OCI-LY1 (cell line): ENCODE results near the gene SKAP2.

ENCODE experiments used
- H2AFZ ChIP-seq: fragments of 200-600 bp; sonication (generic), shearing (Covaris generic); 2 replicates; pipeline ENCODE4 v1.6.0; 2014; ENCODE audit warnings: antibody characterized with exemption, mild to moderate bottlenecking, low read length
- H3F3A ChIP-seq: fragments of 200-600 bp; sonication (generic), shearing (Covaris generic); 2 replicates; pipeline ENCODE4 v1.6.0; 2014; ENCODE audit warnings: mild to moderate bottlenecking, antibody characterized with exemption, low read length, moderate library complexity; ENCODE audit not compliant: insufficient read depth
- H3K27ac ChIP-seq: fragments of 200-600 bp; sonication (generic); 2 replicates; pipeline ENCODE4 v1.5.1; 2014; ENCODE audit warnings: low read length, mixed run types, mild to moderate bottlenecking, low read depth; ENCODE audit not compliant: poor library complexity, severe bottlenecking
- H3K27me3 ChIP-seq: fragments of 200-600 bp; sonication (generic); 2 replicates; pipeline ENCODE4 v1.6.0; 2014; ENCODE audit warnings: antibody characterized with exemption, mild to moderate bottlenecking, low read length, moderate library complexity; ENCODE audit not compliant: insufficient read depth
- H3K36me3 ChIP-seq: fragments of 200-600 bp; sonication (generic); 2 replicates; pipeline ENCODE4 v1.6.1; 2014; ENCODE audit warnings: mild to moderate bottlenecking, antibody characterized with exemption, low read length, moderate library complexity, mixed read lengths; ENCODE audit not compliant: insufficient read depth
- H3K4me1 ChIP-seq: fragments of 200-600 bp; sonication (generic); 2 replicates; pipeline ENCODE4 v1.5.1; 2014; ENCODE audit warnings: mild to moderate bottlenecking, low read length, moderate library complexity; ENCODE audit not compliant: insufficient read depth, severe bottlenecking
- H3K4me2 ChIP-seq: fragments of 200-600 bp; sonication (generic), shearing (Covaris generic); 2 replicates; pipeline ENCODE4 v1.6.1; 2014; ENCODE audit warnings: low read length
- H3K4me3 ChIP-seq: fragments of 200-600 bp; sonication (generic); 2 replicates; pipeline ENCODE4 v1.5.1; 2014; ENCODE audit warnings: low read length, low read depth, mild to moderate bottlenecking, mixed read lengths; ENCODE audit not compliant: poor library complexity, severe bottlenecking
- H3K79me2 ChIP-seq: fragments of 200-600 bp; shearing (Covaris generic); 2 replicates; pipeline ENCODE4 v1.6.1; 2016; ENCODE audit warnings: mixed run types, low read length, mixed read lengths; ENCODE audit not compliant: insufficient read depth
- H3K9ac ChIP-seq: fragments of 200-600 bp; sonication (generic), shearing (Covaris generic); 2 replicates; pipeline ENCODE4 v1.6.1; 2014; ENCODE audit warnings: mild to moderate bottlenecking, low read length, mixed read lengths
- H3K9me2 ChIP-seq: fragments of 200-600 bp; sonication (generic), shearing (Covaris generic); 2 replicates; pipeline ENCODE4 v1.6.1; 2014; ENCODE audit warnings: low read depth, mild to moderate bottlenecking, low read length, mixed read lengths
- H3K9me3 ChIP-seq: fragments of 200-600 bp; shearing (Covaris generic); 2 replicates; pipeline ENCODE4 v1.6.1; 2014; ENCODE audit warnings: low read length, mixed read lengths
- H4K20me1 ChIP-seq: fragments of 200-600 bp; sonication (generic), shearing (Covaris generic); 2 replicates; pipeline ENCODE4 v1.6.0; 2016; ENCODE audit warnings: mild to moderate bottlenecking, low read length; ENCODE audit not compliant: insufficient read depth
- EZH2 ChIP-seq: fragments of 200-600 bp; sonication (generic), shearing (Covaris generic); IDR thresholded peaks from 2 replicates; pipeline ENCODE4 v1.8.0; 2017; ENCODE audit warnings: borderline replicate concordance, mixed run types, mild to moderate bottlenecking, antibody characterized with exemption, low read length, moderate library complexity, mixed read lengths
- TF ChIP-seq, protein P1 (sequence below): fragments of 200-600 bp; sonication (generic), shearing (Covaris generic); IDR thresholded peaks from 2 replicates; pipeline ENCODE4 v1.5.1; 2017; ENCODE audit warnings: mild to moderate bottlenecking, antibody characterized with exemption, low read length, moderate library complexity, mixed read lengths

SKAP2 gene

DNA sequence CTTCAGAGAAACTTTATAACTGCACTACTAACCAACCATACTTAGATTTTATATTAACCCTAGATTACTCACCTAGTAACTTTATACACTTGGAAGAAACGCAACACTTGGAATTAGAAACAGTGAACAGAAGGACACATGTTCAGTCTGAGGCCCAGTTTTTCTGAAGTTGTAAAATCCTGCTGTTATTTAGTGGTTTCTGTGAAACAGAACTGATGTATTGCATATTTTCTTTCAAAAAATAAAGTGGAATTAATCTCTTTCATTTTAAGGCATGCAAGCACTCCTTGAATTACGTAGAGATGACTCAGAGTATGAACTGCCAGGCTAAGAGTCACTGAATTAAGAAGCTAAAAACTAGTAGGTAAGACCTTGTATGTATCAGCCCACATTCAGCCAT is 215.8 kb downstream of the SKAP2 start:
- H3K4me3 ChIP-seq = no peak overlapping the region
- no peak overlapping the region for H3K4me2 ChIP-seq
- no peaks in the 10 kb centered on the region for H3K79me2 ChIP-seq
- no peak overlapping the region for H2AFZ ChIP-seq
- no peaks in the 10 kb centered on the region for H3F3A ChIP-seq
- no peaks in the 10 kb centered on the region for H4K20me1 ChIP-seq
- no peak for TF ChIP-seq EZH2
- TF ChIP-seq, protein P1, sequence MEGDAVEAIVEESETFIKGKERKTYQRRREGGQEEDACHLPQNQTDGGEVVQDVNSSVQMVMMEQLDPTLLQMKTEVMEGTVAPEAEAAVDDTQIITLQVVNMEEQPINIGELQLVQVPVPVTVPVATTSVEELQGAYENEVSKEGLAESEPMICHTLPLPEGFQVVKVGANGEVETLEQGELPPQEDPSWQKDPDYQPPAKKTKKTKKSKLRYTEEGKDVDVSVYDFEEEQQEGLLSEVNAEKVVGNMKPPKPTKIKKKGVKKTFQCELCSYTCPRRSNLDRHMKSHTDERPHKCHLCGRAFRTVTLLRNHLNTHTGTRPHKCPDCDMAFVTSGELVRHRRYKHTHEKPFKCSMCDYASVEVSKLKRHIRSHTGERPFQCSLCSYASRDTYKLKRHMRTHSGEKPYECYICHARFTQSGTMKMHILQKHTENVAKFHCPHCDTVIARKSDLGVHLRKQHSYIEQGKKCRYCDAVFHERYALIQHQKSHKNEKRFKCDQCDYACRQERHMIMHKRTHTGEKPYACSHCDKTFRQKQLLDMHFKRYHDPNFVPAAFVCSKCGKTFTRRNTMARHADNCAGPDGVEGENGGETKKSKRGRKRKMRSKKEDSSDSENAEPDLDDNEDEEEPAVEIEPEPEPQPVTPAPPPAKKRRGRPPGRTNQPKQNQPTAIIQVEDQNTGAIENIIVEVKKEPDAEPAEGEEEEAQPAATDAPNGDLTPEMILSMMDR = no peak
- H3K9ac ChIP-seq = no peak overlapping the region
- H3K9me2 ChIP-seq = no peaks in the 10 kb centered on the region
- H3K9me3 ChIP-seq = no peaks in the 10 kb centered on the region
- H3K4me1 ChIP-seq = no peaks in the 10 kb centered on the region
- H3K27me3 ChIP-seq = no peaks in the 10 kb centered on the region
- no peak overlapping the region for H3K27ac ChIP-seq
- no peaks in the 10 kb centered on the region for H3K36me3 ChIP-seq

DNA sequence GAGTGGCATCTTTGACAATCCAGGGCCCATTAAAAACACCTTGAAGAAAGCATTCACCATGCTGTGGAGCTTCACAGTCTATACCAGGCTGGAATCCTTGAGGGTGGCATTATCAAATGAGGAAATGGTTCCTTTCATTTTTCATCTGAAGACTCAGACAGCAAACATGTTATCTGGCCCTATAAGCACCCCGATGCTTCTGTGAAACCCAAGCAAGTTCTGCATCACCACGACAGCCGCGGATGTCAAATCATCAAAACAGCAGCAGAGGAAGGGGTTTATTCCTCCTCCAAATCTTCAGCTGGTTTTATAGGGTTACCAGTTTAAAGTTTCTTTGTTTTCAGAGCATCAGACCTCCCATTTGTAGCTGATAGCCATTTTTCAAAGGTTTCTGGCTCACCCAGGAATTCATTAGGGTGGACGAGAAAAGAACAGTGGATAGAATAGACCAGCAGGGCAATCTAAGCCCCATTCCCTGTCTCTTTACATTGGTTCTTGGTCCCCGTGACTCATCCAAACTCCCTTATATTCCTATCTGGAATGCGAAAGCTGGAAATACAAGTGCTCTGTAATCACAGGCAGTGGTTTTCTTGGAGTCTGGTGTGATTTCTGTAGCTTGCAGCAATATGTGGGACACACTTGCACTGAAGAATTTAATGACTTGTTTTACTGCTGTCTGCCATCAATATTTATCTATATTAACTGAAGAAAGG is 217.9 kb downstream of the SKAP2 start:
- no peaks in the 10 kb centered on the region for H3K9me3 ChIP-seq
- no peaks in the 10 kb centered on the region for H3K4me1 ChIP-seq
- H3F3A ChIP-seq = no peaks in the 10 kb centered on the region
- H3K36me3 ChIP-seq = no peaks in the 10 kb centered on the region
- no peaks in the 10 kb centered on the region for H3K79me2 ChIP-seq
- H3K9me2 ChIP-seq = no peaks in the 10 kb centered on the region
- no peak overlapping the region for H3K9ac ChIP-seq
- H2AFZ ChIP-seq = no peak overlapping the region
- H4K20me1 ChIP-seq = no peaks in the 10 kb centered on the region
- no peak overlapping the region for H3K4me3 ChIP-seq
- TF ChIP-seq EZH2 = no peak
- TF ChIP-seq, protein P1 = no peak
- H3K27me3 ChIP-seq = no peaks in the 10 kb centered on the region
- no peak overlapping the region for H3K27ac ChIP-seq
- H3K4me2 ChIP-seq = no peak overlapping the region

DNA sequence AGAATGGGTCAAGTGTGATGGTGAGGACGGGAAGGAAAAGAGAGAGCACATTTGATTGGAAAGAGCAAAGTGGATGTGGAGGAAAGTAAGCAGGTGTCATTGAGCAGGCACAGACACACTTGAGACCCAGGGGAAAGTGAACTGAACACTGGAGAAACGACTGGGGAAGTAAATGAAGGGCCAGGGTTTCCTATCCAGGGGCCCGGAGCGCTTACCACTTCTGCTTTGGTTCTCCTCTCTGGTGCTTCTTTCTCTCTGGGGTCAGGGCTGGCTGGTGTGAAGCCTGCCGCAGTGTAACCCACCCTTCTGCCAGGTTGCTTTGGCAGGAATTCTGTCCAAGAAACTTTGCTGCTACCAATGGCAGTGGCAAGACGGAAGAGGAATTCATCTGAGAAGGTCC is 219.3 kb downstream of the SKAP2 start:
- no peak overlapping the region for H3K4me2 ChIP-seq
- H3K27ac ChIP-seq = no peak overlapping the region
- H3K4me3 ChIP-seq = no peak overlapping the region
- H3K9ac ChIP-seq = no peak overlapping the region
- H4K20me1 ChIP-seq = no peaks in the 10 kb centered on the region
- H3K36me3 ChIP-seq = no peaks in the 10 kb centered on the region
- H2AFZ ChIP-seq = no peak overlapping the region
- no peaks in the 10 kb centered on the region for H3K79me2 ChIP-seq
- no peaks in the 10 kb centered on the region for H3K27me3 ChIP-seq
- no peaks in the 10 kb centered on the region for H3K4me1 ChIP-seq
- H3F3A ChIP-seq = no peaks in the 10 kb centered on the region
- H3K9me3 ChIP-seq = no peaks in the 10 kb centered on the region
- H3K9me2 ChIP-seq = no peaks in the 10 kb centered on the region
- no peak for TF ChIP-seq EZH2
- TF ChIP-seq, protein P1 = no peak
